Measurements from ENCODE around the gene TECTB. TPM values are rescaled to one million over a fixed set of nuclear protein-coding genes. Genes with fewer than 3 reads are reported as not detected.

Gene TECTB
- total RNA-seq, 4 donors from 2014 or later, result not detected

DNA sequence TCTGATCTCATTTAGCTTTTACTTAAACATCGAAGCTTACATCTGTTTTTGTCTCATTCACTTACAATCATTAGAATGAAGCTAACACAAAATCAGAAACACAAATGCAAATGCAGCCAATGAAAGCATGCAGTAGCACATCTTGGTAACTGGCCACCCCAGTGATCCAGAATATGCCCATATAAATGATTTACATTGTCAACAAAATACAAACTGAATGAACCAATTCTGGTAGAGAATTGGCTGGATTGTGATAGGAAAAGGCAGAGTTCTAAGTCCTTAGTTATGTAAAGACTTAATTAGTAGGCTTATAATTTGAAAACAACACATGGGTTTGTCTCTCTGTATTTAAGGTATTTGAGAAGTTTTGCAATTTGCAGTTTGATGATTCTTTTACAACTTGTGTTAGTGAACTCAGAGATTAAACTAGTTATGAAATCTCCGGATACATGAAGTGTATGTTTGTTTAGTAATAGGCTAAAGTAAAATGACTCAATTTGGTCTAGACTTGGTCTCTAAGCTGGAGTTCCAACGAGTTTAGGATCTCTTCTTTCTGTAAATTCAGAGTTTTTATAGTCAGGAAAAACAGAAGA is 21.2 kb downstream of the TECTB start:
- ATAC-seq (no peak), DNase-seq (no peak)
- TF ChIP-seq POLR2A (IDR thresholded peaks at IDR 0.05), result no peak
- TF ChIP-seq, protein P1, sequence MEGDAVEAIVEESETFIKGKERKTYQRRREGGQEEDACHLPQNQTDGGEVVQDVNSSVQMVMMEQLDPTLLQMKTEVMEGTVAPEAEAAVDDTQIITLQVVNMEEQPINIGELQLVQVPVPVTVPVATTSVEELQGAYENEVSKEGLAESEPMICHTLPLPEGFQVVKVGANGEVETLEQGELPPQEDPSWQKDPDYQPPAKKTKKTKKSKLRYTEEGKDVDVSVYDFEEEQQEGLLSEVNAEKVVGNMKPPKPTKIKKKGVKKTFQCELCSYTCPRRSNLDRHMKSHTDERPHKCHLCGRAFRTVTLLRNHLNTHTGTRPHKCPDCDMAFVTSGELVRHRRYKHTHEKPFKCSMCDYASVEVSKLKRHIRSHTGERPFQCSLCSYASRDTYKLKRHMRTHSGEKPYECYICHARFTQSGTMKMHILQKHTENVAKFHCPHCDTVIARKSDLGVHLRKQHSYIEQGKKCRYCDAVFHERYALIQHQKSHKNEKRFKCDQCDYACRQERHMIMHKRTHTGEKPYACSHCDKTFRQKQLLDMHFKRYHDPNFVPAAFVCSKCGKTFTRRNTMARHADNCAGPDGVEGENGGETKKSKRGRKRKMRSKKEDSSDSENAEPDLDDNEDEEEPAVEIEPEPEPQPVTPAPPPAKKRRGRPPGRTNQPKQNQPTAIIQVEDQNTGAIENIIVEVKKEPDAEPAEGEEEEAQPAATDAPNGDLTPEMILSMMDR (IDR thresholded peaks at IDR 0.05 in 4 of 5, conservative IDR thresholded peaks at IDR 0.05 in 1 of 5), result no peak
- in situ Hi-C loops (cut with MboI; ENCODE audit: low sequenced_read_pairs in 4 of 4) (loop anchor here in 3 of 4 donors (25.0 kb wide), 1 partner anchor 117 kb away; the partner anchor contains the start of gene GPAM (in 3 of the 3)), intact Hi-C loops (cut with DNase I; ENCODE audit: low total_unique reads) (no loop called here)
- no peak overlapping the region for H3K4me3 ChIP-seq
- H3K36me3 ChIP-seq, result no peaks in the 10 kb centered on the region
- H3K27me3 ChIP-seq, result no peaks in the 10 kb centered on the region
- no peak overlapping the region for H3K27ac ChIP-seq
- no peaks in the 10 kb centered on the region for H3K4me1 ChIP-seq
- no peaks in the 10 kb centered on the region for H3K9me3 ChIP-seq

DNA sequence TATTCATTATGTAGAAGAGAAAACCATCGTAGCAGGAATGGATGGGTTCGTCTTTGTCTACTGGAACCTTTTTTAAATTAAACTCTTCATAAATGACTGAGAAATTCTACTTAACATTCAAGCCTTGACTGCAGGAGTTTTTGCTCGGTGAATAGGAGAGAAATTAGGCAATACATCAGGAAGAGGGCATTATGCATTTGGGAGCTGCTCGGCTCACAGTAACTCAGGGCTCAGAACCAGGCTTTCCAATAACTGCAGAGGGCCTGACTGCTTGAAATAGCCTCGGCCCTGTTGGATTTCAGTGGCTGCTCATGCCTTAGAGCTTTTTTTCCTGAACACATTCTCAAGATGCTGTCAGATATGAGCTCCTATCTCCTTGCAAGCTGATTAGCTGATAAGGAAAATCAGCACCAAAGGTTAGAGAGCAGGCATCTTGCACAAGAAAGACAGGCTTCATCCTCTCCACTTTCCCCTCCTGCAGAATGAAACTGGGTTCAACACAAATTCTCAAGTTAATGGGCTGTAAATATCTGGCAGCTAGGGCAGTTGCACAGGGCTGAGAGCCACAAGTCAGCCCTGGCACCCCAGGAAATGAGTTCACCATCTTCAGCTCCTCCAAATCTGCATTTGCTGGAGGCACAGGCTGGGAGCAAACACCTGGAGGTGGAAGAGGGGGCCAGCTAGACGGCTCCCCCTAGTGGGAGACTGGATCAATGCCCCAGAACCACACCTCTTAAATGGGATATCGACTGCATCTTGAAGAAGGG is 24.3 kb downstream of the TECTB start:
- Histone ChIP-seq H3K27ac (no peak overlapping the region), H3K9me3 (no peaks in the 10 kb centered on the region), H3K27me3 (no peaks in the 10 kb centered on the region), H3K4me1 (no peaks in the 10 kb centered on the region), H3K36me3 (no peaks in the 10 kb centered on the region), H3K4me3 (no peak overlapping the region)
- DNase-seq (peak in 1 of 2 donors; percentile 21), ATAC-seq (peak; percentile 70 to 73)
- TF ChIP-seq, protein P1 (IDR thresholded peaks at IDR 0.05 in 4 of 5, conservative IDR thresholded peaks at IDR 0.05 in 1 of 5), result peak; percentile 46 to 83 (median 58)
- no peak for TF ChIP-seq POLR2A (IDR thresholded peaks at IDR 0.05)
- intact Hi-C loops (cut with DNase I; ENCODE audit: low total_unique reads), result loop anchor here (2.0 to 5.0 kb wide), 2 partner anchors 70 to 123 kb away; no protein-coding TSS in a partner anchor
- in situ Hi-C loops (cut with MboI; ENCODE audit: low sequenced_read_pairs in 4 of 4), result loop anchor here in 3 of 4 donors (25.0 kb wide), 1 partner anchor 120 kb away; the partner anchor contains the start of gene GPAM (in 3 of the 3)

DNA sequence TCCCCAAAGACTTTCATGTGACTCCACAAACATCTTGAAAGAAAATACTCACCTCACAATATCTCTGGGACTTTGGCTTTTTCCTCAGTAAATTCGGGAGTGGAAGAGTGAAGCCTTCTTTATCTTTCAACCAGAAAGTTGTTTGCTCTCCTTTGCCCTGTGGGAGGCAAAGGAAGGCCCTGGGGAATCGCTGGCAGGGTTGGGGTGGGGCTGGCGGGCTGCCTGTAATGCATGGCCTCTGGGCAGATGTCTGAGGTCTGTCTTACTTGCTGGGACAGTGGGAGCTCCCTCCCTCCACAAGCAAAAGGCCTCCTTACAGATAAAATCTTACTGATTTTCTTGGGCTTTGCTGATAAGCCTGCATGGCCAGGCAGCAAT is 24.9 kb downstream of the TECTB start:
- Histone ChIP-seq H3K27me3 (no peaks in the 10 kb centered on the region), H3K4me1 (no peaks in the 10 kb centered on the region), H3K27ac (no peak overlapping the region), H3K36me3 (no peaks in the 10 kb centered on the region), H3K4me3 (no peak overlapping the region), H3K9me3 (no peaks in the 10 kb centered on the region)
- ATAC-seq, result no peak
- in situ Hi-C loops (cut with MboI; ENCODE audit: low sequenced_read_pairs in 4 of 4) (loop anchor here in 3 of 4 donors (25.0 kb wide), 1 partner anchor 121 kb away; the partner anchor contains the start of gene GPAM (in 3 of the 3)), intact Hi-C loops (cut with DNase I; ENCODE audit: low total_unique reads) (loop anchor here (5.0 kb wide), 1 partner anchor 71 kb away; no protein-coding TSS in a partner anchor)
- no peak for TF ChIP-seq POLR2A (IDR thresholded peaks at IDR 0.05)
- TF ChIP-seq, protein P1 (IDR thresholded peaks at IDR 0.05 in 4 of 5, conservative IDR thresholded peaks at IDR 0.05 in 1 of 5), result no peak
- no peak for DNase-seq

DNA sequence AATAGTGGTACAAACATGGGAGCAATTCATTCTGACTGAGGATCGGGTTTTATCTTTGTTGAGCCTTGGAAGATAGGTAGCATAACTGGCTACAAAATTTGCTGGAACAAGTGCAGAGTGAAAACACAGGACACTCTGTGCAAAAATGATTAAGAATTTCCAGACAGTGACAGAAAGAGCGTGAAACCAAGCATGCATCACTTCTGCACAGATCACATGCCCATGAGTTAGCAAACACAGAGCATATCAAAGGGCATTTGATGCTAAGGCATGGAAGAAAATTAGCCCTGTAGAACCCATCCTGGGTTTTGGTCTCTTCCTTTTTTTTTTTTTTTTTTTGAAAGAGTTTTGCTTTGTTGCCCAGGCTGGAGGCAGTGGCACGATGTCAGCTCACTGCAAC is 28.3 kb downstream of the TECTB start:
- no peak overlapping the region for H3K27ac ChIP-seq
- intact Hi-C loops (cut with DNase I; ENCODE audit: low total_unique reads), result no loop called here
- H3K9me3 ChIP-seq, result no peaks in the 10 kb centered on the region
- in situ Hi-C loops (cut with MboI; ENCODE audit: low sequenced_read_pairs in 4 of 4), result loop anchor here (5.0 to 25.0 kb wide), 2 partner anchors 124 to 129 kb away; partner anchors contain the start of gene GPAM (in 4 of the 4)
- H3K4me1 ChIP-seq, result no peaks in the 10 kb centered on the region
- H3K36me3 ChIP-seq, result no peaks in the 10 kb centered on the region
- H3K27me3 ChIP-seq, result no peaks in the 10 kb centered on the region
- H3K4me3 ChIP-seq, result no peak overlapping the region
- ATAC-seq, result no peak
- TF ChIP-seq, protein P1 (IDR thresholded peaks at IDR 0.05 in 4 of 5, conservative IDR thresholded peaks at IDR 0.05 in 1 of 5), result no peak
- no peak for TF ChIP-seq POLR2A (IDR thresholded peaks at IDR 0.05)
- no peak for DNase-seq
